GM21786 (cell line): ENCODE data around the gene CCDC9.
"Not testable (repeated sequence)": the region's sequence is repeated elsewhere in the genome, so short reads cannot be mapped to it uniquely, and the experiment has no call there.

ENCODE experiments used
- ATAC-seq: cut with Tn5 transposase; IDR thresholded peaks from one replicate; pipeline ENCODE4 v1.9.1; 2021; ENCODE audit not compliant: unreplicated experiment

Gene CCDC9

DNA sequence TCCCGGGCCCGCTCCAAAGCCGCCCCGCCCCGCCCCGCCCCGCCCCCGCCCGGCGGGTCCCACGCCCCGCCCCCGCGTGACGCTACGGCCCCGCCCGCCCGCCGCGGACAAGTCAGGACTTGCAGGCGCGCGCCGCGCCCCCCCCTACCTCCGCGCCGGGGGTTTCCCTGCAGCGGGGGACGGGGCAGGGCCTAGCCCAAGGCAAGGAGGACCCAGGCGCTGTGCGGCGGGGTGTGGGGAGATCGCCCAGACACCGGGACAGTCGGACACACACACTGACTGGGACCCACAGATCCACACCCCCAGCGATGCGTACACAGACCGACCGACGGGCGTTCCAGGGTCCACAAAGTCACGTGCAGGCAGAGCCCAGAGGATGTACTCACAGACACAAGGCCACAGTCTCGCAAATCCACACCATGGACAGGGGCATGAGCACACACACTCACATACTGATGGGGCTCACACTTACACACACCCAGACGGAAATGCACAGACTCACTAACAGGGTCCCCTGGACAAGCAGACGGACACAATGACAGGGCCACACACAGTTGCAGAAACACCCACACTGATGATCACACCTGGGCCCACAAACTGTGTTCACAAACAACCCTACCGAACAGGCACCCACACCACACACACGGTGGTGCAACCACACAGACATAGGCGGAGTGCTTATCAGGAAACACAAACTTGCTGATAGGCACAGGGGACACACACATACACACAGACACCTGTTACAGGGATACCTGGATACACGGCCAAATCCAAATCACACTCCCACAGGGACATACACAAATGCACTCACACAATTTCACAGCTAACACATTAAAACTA, 24.9 kb upstream of the CCDC9 start:
- no peak for ATAC-seq

- no peak for ATAC-seq
Observed at GRCh38 chr19:47232422-47233211, 23.7 kb upstream of the CCDC9 start.

DNA sequence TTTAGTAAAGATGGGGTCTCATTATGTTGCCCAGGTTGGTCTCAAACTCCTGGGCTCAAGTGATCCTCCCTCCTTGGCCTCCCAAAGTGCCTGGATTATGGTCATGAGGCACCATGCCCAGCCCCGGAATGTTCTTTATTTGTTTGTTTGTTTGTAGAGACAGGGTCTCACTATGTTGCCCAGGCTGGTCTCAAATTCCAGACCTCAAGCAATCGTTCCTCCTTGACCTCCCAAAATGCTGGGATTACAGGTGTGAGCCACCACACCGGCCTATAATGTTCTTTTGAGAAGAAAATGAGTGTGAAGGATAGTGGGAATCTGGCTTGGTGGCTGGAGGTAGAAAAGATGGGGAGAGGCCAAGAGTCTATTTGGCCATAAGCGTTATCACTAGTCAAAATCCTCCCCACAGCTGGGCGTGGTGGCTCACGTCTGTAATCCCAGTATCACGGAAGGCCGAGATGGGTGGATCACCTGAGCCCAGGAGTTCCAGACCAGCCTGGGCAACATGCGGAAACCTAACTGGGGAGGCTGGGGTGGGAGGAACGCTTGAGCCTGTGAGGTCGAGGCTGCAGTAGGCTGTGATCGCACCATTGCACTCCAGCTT, 20.2 kb upstream of the CCDC9 start:
- ATAC-seq, result no peak

DNA sequence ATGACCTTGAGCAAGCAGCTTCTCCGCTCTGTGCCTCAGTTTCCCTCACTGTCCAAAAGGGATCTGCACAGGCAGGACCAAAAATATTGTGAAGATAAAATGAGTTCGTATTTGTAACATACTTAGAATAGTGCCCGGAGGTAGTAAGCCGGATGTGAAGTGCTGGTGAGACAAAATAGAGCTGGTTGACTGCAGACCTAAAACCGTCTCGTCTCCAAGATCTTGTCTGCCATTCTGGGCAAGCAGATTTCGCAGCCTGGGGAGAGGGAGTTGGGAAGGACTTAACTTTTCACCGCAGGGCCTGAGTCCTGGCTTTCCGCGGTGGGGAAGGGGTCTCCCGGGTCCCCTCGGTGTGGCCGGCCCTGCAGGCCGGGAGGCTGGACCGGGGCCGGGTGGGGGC, 17.2 kb upstream of the CCDC9 start:
- no peak for ATAC-seq

GRCh38 chr19:47239610-47240296, 16.6 kb upstream of the CCDC9 start:
- no peak for ATAC-seq

DNA sequence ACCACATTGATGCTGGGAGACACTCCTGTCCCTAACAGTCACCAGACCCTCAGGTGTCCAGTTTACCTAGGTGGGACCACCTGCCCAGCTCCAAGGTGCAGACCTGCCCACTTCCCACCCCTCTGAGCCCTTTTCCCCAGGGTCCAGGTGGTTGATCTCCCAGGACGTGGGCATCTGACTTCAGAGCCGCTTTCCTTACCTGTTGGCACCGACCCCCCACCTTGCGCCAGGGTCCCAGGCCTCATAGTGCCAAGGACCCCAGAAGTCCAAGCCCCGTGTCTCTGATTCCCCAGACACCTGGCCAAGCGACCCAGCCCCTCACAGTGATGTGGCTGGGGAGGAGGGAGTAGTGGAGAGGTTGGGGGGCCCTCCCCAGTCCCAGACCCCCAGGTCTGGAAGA, 15.8 kb upstream of the CCDC9 start:
- no peak for ATAC-seq

DNA sequence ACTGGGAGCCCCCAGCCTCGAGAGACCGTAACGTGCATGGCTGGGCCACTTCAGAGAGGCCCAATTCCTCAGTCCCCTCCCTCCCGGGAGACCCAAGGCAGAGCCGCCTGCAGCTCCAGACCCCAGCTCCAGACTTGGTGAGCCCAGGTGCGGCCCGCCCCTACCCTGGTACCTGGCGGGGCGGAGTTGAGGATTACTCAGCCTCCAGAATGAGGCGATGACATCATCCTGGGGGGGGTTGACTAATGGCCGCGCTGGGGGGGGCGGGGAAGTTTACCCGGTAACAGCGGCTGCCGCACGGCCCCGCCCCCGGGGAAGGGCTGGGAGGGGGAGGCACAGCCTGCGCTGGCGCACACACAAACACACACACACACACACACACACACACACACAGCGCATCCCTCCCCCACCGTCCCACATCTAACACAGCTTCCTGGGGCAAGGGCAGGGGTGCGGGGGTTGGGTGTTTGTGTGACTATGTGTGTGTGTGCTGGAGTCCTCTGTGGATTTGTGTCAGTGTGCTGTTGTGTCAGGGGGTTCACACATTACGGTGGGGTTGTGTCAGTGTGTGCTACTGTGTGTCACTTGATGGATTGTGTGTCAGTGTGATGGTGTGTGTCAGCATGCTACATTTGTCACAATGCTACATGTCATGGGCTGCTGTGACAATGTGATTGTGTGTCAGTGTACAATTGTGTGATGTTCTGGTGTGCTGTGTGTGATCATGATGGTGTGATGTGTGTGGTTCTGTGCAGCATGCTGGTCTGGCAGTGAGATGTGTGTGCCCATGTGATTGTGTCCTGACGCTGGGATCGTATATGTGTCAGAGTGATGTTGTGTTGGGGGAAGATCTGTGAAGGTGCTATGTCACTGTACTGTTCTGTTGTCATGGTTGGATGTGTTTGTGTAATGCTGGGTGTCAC, 15.1 kb upstream of the CCDC9 start:
- no peak for ATAC-seq

DNA sequence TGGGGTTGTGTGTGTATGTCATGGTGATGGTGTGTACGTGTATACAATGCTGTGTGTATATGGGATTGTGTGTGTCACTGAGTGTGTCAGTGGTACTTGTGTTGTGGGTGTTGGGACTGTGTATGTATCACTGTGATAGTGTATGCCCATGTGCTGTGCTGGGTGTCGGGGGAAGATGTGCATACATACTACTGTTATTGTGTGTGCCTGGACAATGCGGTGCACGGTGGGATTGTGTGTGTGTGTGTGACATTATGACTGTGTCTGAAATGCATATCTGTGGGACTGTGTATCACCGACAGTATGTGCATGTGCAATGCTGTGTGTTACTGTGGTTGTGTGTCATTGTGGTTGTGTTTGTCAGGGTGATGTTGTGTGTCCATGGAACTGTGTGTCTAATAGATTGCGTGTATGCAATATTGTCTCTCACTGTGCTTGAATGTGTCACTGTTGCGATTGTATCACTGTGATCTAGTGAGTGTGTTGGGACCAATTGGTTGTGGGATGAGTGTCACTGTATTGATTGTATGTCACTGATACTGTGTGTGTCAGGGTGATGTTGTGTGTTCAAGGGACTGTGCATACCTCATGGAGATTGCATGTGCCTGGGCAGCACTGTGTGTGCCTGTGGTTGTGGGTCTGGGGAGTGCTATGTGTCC, 14.3 kb upstream of the CCDC9 start:
- ATAC-seq, result no peak

- no peak for ATAC-seq
Observed at GRCh38 chr19:47243364-47243775, 13.0 kb upstream of the CCDC9 start.

- peak; percentile 54 for ATAC-seq
Observed at GRCh38 chr19:47243776-47244547, 12.4 kb upstream of the CCDC9 start.

DNA sequence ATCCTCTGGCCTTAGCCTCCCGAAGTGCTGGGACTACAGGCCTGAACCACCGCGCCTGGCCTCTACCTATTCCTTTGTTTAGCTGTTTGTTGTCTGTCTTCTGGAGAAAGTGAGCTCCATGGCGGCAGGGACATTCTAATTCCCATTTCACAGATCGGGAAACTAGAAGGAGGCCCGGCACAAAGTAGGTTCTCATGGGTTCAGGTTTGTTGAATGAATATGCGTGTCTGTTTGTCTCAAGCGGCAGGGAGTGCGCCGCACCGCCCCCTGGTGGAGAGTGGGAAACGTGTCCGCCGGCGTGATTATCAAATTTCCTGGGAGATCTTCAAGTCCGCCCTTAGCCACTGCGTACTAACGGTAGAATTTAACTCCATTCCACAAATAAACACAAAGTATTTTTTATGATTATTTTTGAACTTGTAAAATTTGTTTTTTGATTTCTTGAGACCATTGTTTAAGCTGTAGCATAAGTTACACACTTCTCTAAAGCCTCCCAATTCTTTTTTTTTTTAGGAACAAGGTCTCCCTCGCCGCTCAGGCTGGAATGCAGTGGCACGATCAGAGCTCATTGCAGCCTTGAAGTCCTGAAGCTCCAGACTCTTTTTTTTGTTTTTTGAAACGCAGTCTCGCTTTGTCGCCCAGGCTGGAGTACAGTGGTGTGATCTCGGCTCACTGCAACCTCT, 8.9 kb upstream of the CCDC9 start:
- ATAC-seq, result no peak

DNA sequence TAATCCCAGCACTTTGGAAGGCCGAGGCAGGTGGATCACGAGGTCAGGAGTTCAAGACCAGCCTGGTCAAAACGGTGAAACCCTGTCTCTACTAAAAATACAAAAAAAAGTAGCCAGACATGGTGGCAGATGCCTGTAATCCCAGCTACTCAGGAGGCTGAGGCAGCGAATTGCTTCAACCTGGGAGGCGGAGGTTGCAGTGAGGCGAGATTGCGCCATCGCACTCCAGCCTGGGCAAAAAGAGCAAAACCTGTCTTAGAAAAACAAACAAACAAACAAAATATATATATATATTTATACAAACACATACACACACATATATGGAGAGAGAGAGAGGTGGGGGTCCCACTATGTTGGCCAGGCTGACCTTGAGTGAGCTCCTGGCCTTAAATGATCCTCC, 3.3 kb upstream of the CCDC9 start:
- ATAC-seq, result not testable (repeated sequence)

DNA sequence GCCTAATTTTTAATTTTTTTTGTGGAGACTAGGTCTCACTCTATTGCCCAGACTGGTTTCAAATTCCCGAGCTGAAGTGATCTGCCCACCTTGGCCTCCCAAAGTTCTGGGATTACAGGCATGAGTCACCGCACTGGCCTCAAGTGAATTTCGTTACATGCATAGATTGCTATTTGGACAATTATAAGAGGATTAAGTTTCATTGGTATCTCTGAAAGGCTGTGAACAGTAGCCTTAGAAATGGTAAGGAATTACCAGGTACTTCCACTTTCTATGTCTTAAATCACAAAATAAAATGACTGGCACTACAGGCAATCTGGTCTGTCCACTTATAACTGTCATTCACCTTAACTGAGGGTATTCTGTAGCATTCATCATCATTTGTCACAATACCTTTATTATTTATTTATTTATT, 2.9 kb upstream of the CCDC9 start:
- ATAC-seq, result no peak

- ATAC-seq, result no peak
Observed at GRCh38 chr19:47253970-47254369, 2.4 kb upstream of the CCDC9 start.

DNA sequence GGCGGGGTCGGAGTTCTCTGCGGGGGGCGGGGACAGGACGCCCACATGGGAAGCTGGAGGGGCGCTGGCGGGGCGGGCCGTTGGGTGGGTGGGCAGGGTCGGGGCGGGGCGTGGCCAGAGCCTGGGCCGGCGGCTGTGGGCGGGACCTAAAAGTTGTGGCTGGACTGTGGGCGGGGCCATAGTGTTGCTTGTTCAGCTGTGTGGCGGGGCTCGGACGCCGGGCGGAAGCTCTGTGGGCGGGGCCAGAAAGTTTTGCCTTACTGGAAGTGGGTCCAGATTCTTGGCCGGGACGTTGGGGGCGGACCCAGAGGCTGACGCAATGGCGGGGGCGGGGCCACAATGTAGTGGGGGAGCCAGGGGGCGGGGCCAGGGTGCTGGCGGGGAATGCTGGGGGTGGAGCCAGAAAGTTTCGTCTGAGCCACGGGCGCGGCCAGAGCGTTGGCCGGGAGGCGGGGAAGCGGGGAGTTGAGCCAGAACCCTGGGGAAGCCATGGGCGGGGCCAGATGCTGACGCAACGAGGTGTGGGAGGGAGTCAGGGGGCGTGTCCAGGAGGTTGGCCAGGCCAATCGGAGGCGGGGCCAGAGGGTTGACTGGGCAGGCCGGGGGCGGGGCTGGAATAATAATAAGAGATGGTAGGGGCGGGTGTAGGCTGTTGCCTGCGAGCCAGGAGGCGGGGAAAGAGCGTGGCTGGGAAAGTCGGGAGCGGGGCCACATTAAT, 527 bp downstream of the CCDC9 start:
- ATAC-seq, result peak; percentile 72

DNA sequence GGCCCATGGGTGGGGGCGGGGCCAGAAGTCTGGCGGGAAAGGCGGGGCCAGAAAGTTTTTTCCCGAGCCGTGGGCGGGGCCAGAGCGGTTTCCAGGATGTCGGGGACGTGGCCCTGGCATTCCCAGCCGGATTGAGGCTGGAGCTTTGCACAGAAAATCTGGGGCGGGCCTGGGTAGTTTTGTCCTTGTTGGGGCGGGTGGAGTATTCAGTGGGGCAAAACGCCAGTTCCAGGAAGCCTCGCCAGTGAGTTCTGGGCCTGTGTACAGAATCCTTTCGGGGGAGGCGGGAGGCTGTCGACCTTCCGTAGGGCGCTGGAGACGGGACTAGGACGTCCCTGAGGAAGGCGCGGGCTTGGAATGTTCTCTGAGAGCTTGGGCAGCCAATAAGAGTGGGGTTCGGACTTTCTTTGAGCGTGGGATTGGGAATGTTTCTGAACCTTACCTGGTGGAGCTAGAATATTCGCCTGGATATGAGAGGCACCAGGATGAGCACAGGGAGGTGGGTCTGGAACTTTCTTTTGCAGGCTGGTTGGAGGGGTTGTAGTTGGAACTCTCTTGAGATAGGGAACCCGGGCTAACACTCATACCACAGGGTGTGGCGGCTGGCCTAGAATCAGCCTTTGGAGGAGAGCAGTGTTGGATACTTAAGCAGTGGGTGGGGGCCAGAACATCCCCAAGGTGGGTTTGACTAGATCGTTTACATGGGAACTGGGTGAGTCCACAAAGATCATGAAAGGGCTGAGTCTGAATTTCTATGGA, 1.3 kb downstream of the CCDC9 start:
- no peak for ATAC-seq

DNA sequence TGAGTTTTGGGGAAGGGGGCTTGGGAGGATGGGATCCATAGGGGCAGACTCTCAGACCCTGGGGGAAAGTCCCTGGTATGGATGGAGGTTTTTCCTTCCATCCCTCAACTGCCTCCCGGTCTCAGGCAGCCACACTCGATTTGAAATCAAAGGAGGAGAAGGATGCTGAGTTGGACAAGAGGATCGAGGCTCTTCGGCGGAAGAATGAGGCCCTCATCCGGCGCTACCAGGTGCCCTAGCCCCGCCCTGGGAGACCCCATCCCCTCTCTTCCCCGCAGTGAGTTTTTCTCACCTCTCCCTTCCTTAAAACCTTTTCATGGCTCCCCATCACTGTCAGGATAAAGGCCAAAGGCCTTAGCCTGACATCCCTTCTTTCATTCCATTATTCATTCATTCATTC, 2.1 kb downstream of the CCDC9 start:
- no peak for ATAC-seq
